K562 (cell line): ENCODE results near the gene MIXL1. TPM values are rescaled to one million over a fixed set of nuclear protein-coding genes. Genes with fewer than 3 reads are reported as not detected.

ENCODE experiments used
- ATAC-seq: fragments of 200-7000 bp; cut with Tn5 transposase; 3 replicates; pipeline ENCODE4 v1.9.1; 2020; ENCODE audit warnings: moderate library complexity
- BruUV-seq: library from RNA; stranded (reverse); fragments of 400-500 nt; replicated peaks from 2 replicates; lab custom pipeline; 2021; lab: Mats Ljungman, UMichigan
- CTCF ChIA-PET: fragments of 300-600 bp; formaldehyde crosslinking; extraction: SDS; loops from one replicate; lab custom pipeline; 2021; ENCODE audit warnings: low intra/inter-chr PET ratio; lab: Yijun Ruan, JAX
- POLR2A ChIA-PET: fragments of 300-600, 350-650 bp; sonication (Branson Sonifier 250); formaldehyde crosslinking; extraction: SDS; loops from one replicate; lab custom pipeline; 2021; ENCODE audit warnings: antibody characterized with exemption, inconsistent platforms; lab: Yijun Ruan, JAX
- DNase-seq, 4 experiments: peaks; one replicate each; pipeline versions ENCODE4 v3.0.0 to v3.0.0-alpha.2; 2011 to 2018; ENCODE audit warnings: low spot score in 3 of 4, mixed read lengths in 3 of 4; ENCODE audit errors: extremely low read depth in 1 of 4
- FAIRE-seq: peaks from 2 replicates; lab custom pipeline; 2011; peaks lifted over from hg19 to GRCh38; lab: Jason Lieb, UNC
- H2AFZ ChIP-seq: 2 replicates; pipeline ENCODE4 v1.6.0; 2011; ENCODE audit warnings: low read depth, low read length, control low read depth, inconsistent platforms
- H3K27ac ChIP-seq: fragments of 200-600 bp; 3 replicates; pipeline ENCODE4 v1.8.0; 2011; ENCODE audit warnings: low read depth, mild to moderate bottlenecking, control low read depth, inconsistent platforms, low read length, moderate library complexity, mixed read lengths; ENCODE audit errors: extremely low read depth
- H3K27me3 ChIP-seq, 2 experiments: fragments of 300-600 bp in 1 of 2; 2 replicates in 1 of 2; 3 replicates in 1 of 2; pipeline versions ENCODE4 v1.6.0 to v1.8.0; 2011; ENCODE audit warnings: inconsistent platforms in 2 of 2, low read length in 2 of 2, mild to moderate bottlenecking in 1 of 2, mixed read lengths in 1 of 2, moderate library complexity in 1 of 2; ENCODE audit not compliant: control insufficient read depth in 2 of 2, insufficient read depth in 2 of 2
- H3K36me3 ChIP-seq: fragments of 300-600 bp; 3 replicates; pipeline ENCODE4 v1.8.0; 2011; ENCODE audit warnings: mild to moderate bottlenecking, low read length, inconsistent platforms; ENCODE audit not compliant: control insufficient read depth, insufficient read depth
- H3K4me1 ChIP-seq, 2 experiments: fragments of 200-600 bp in 1 of 2; replicated peaks in 1 of 2; 2 replicates in 1 of 2; 3 replicates in 1 of 2; pipeline versions ENCODE4 v1.5.1 to v1.8.0; 2011; ENCODE audit warnings: inconsistent platforms in 2 of 2, low read length in 2 of 2, mild to moderate bottlenecking in 1 of 2, mixed read lengths in 1 of 2, moderate library complexity in 1 of 2; ENCODE audit not compliant: control insufficient read depth in 2 of 2, insufficient read depth in 2 of 2
- H3K4me2 ChIP-seq: 2 replicates; pipeline ENCODE4 v1.6.1; 2011; ENCODE audit warnings: low read length, control low read depth, inconsistent platforms, mixed read lengths; ENCODE audit not compliant: insufficient read depth
- H3K4me3 ChIP-seq: fragments of 200-600 bp; sonication (generic), shearing (Covaris generic); 2 replicates; pipeline ENCODE4 v1.5.1; 2016; ENCODE audit warnings: control low read depth, inconsistent platforms
- H3K79me2 ChIP-seq: fragments of 200-600 bp; 3 replicates; pipeline ENCODE4 v1.8.0; 2011; ENCODE audit warnings: low read length, inconsistent platforms; ENCODE audit not compliant: control insufficient read depth, insufficient read depth
- H3K9ac ChIP-seq, 2 experiments: 2 replicates each; pipeline versions ENCODE4 v1.6.0 to v1.6.1; 2011; ENCODE audit warnings: low read depth in 2 of 2, low read length in 2 of 2, control low read depth in 1 of 2, inconsistent platforms in 1 of 2, mild to moderate bottlenecking in 1 of 2, mixed read lengths in 1 of 2; ENCODE audit not compliant: insufficient read depth in 1 of 2
- H3K9me1 ChIP-seq: one replicate; pipeline ENCODE4 v1.6.0; 2011; ENCODE audit warnings: inconsistent platforms, mild to moderate bottlenecking, low read length, moderate library complexity; ENCODE audit not compliant: control insufficient read depth, insufficient read depth
- H3K9me3 ChIP-seq: replicated peaks from 2 replicates; pipeline ENCODE4 v1.5.1; 2011; ENCODE audit warnings: low read depth, low read length, inconsistent platforms; ENCODE audit not compliant: control insufficient read depth, insufficient read depth
- H4K20me1 ChIP-seq: replicated peaks from 2 replicates; pipeline ENCODE4 v1.6.1; 2011; ENCODE audit warnings: low read length, inconsistent platforms, mixed read lengths; ENCODE audit not compliant: control insufficient read depth, insufficient read depth
- CTCF ChIP-seq, 3 experiments: IDR thresholded peaks in 2 of 3; conservative IDR thresholded peaks in 1 of 3; 2 replicates each; pipeline ENCODE4 v1.5.1; 2011 to 2012; ENCODE audit warnings: low read length in 3 of 3, mild to moderate bottlenecking in 3 of 3, control low read depth in 2 of 3, improper control_type of control experiment in 1 of 3, inconsistent platforms in 1 of 3, low read depth in 1 of 3, mixed read lengths in 1 of 3, moderate library complexity in 1 of 3; ENCODE audit not compliant: insufficient read depth in 2 of 3
- DLX4 ChIP-seq: fragments of 250-450 bp; sonication (Bioruptor Pico); IDR thresholded peaks from 2 replicates; pipeline ENCODE4 v1.6.1; 2021; ENCODE audit warnings: mild to moderate bottlenecking
- MBD2 ChIP-seq: sonication (generic); IDR thresholded peaks from 2 replicates; pipeline ENCODE4 v1.6.1; 2016; ENCODE audit warnings: low read depth, borderline replicate concordance
- RAD21 ChIP-seq, 2 experiments: fragments of 250-450 bp in 1 of 2; fragments of 450-650 bp in 1 of 2; sonication (Bioruptor Pico) in 1 of 2; formaldehyde crosslinking in 1 of 2; IDR thresholded peaks in 1 of 2; conservative IDR thresholded peaks in 1 of 2; 2 replicates each; pipeline versions ENCODE4 v1.4.0 to v1.8.0; 2020 to 2022; ENCODE audit warnings: mild to moderate bottlenecking in 2 of 2, moderate library complexity in 1 of 2
- TSC22D4 ChIP-seq: fragments of 450-650 bp; IDR thresholded peaks from 2 replicates; pipeline ENCODE4 v1.6.1; 2016; ENCODE audit warnings: missing genetic modification characterization, missing biosample characterization, control low read depth
- ZNF174 ChIP-seq: fragments of 250-450 bp; sonication (Bioruptor Pico); IDR thresholded peaks from 2 replicates; pipeline ENCODE4 v1.4.0; 2020; ENCODE audit warnings: mild to moderate bottlenecking
- ZNF695 ChIP-seq: fragments of 450-650 bp; formaldehyde crosslinking; IDR thresholded peaks from 2 replicates; pipeline ENCODE4 v1.4.0; 2020; ENCODE audit warnings: mild to moderate bottlenecking, moderate library complexity
- WGBS: fragments of 100-300 bp; shearing (Covaris generic); methylation state at CpG from one replicate; pipeline ENCODE4 v1.1.6; 2016; ENCODE audit warnings: low coverage, mixed read lengths; ENCODE audit not compliant: insufficient coverage; ENCODE audit errors: missing lambda C conversion rate; 5-methylcytosine and 5-hydroxymethylcytosine counted together
- in situ Hi-C: fragments of 300-500 bp; cut with MboI; formaldehyde crosslinking; loops from 4 replicates; pipeline ENCODE4 v1.15.0; 2018; ENCODE audit warnings: inconsistent platforms, mixed read lengths
- intact Hi-C: fragments of 100-400 bp; cut with micrococcal nuclease; formaldehyde crosslinking; loops from 2 replicates; pipeline ENCODE4 v1.14.2; 2022
- polyA plus RNA-seq, 8 experiments: library from polyadenylated mRNA; depleted of rRNA in 4 of 8; stranded (reverse) in 5 of 8; unstranded in 3 of 8; fragments of >200 nt; fragmentation: Nextera tagmentation in 2 of 8; fragmentation: Illumina TruSeq in 1 of 8; extraction: Ambion mirVana in 2 of 8; extraction: Trizol in 1 of 8; gene quantifications; 2 replicates each; pipeline versions ENCODE4 v1.2.1 to v1.2.3, GENCODE V29; 2011 to 2014; ENCODE audit warnings: inconsistent platforms in 1 of 8, missing spikeins in 1 of 8
- total RNA-seq, 7 experiments: library from RNA; depleted of rRNA in 6 of 7; stranded (reverse); fragments of >200 nt in 6 of 7; fragmentation: Illumina TruSeq in 2 of 7; extraction: Trizol in 2 of 7; gene quantifications; 2 replicates each; pipeline versions ENCODE4 v1.2.1 to v1.2.3, GENCODE V29; 2011 to 2021; ENCODE audit warnings: low replicate concordance in 1 of 7

Gene MIXL1
- total and polyA plus RNA-seq, 9 of the 15 experiments (the other 6 are each of a cell fraction or from before 2014, with no cell fraction given), result not detected

- Histone ChIP-seq H3K9ac (no peak overlapping the region; a peak in 1 of 4 replicates), H4K20me1 (0 out of 2 replicates have a peak, but pooled peaks cover 4% of the 10 kb centered on the region), H3K4me3 (no peak overlapping the region), H3K4me2 (no peak overlapping the region), H3K9me1 (no peaks in the 10 kb centered on the region), H3K27ac (no peak overlapping the region), H3K36me3 (no peaks in the 10 kb centered on the region), H3K79me2 (no peaks in the 10 kb centered on the region), H2AFZ (peak overlapping the region; percentile 86), H3K9me3 (no peaks in the 10 kb centered on the region), H3K27me3 (0 out of 5 replicates have a peak, but pooled peaks cover 0 to 4% of the 10 kb centered on the region in 2 experiments), H3K4me1 (peaks cover 12% of the 10 kb centered on the region in 2 experiments)
- WGBS, result 52% methylated on average over 11 of the region's 11 CpGs
- DNase-seq, result peak in 1 of 4 experiments; percentile 46
- intact Hi-C loops, result no loop called here
- BruUV-seq, result no TSS peak
- POLR2A ChIA-PET, result interaction anchor here (0.6 to 1.0 kb wide), 2 partner anchors 11 to 255 kb away, joined by 3 read pairs; no protein-coding TSS in a partner anchor
- in situ Hi-C loops, result no loop called here
- CTCF ChIA-PET, result no interaction called here
- peak; percentile 49 for ATAC-seq
- FAIRE-seq, result no peak
- TF ChIP-seq TSC22D4, result no peak
- TF ChIP-seq ZNF174 (CRISPR knock-in tag), result no peak
- no peak for TF ChIP-seq ZNF695 (CRISPR knock-in tag)
- TF ChIP-seq CTCF (IDR thresholded peaks at IDR 0.05 in 2 of 3, conservative IDR thresholded peaks at IDR 0.05 in 1 of 3; ENCODE audit: insufficient read depth in 2 of 3, low read depth in 1 of 3, low read length in 3 of 3), result peak; percentile 20 to 34 (median 28); a peak in 2 of 6 replicates
- no peak for TF ChIP-seq DLX4 (CRISPR knock-in tag)
- TF ChIP-seq MBD2, result no peak
- TF ChIP-seq RAD21 (CRISPR knock-in tag; conservative IDR thresholded peaks at IDR 0.05 in 1 of 2, IDR thresholded peaks at IDR 0.05 in 1 of 2), result peak in 1 of 2 experiments; percentile 11; a peak in 1 of 4 replicates
Measured at GRCh38 chr1:226220473-226221189, 2.8 kb upstream of the MIXL1 start.
